ENCODE measurements around the gene CCN6. TPM values are rescaled to one million over a fixed set of nuclear protein-coding genes. Genes with fewer than 3 reads are reported as not detected.

CCN6 gene
- total RNA-seq, 4 donors from 2014 or later = 0.25 to 7.6 (median 1.0) TPM; not detected in 1

DNA sequence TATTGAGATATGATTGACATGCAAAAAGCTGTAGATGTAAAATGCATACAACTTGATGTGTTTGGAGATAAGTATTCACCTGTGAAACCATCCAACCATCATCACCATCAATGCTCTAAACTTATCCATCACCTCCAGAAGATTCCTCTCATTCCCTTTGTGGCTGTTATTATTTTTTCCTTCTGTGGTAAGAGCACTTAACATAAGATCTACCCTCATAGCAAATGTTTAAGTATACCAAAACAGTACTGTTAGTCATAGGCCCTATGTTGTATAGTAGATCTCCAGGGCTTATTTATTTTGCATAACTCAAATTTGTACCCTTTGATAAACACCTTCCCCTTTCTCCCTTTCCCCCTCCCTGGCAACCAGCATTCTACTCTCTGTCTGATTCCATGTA, 31.2 kb upstream of the CCN6 start:
- Histone ChIP-seq H3K9me3 (no peaks in the 10 kb centered on the region), H3K36me3 (no peaks in the 10 kb centered on the region), H3K27ac (no peak overlapping the region), H3K4me1 (peaks cover 27% of the 10 kb centered on the region), H3K4me3 (no peak overlapping the region), H3K27me3 (no peaks in the 10 kb centered on the region)
- DNase-seq (ENCODE audit: low spot score in 2 of 2) = no peak
- TF ChIP-seq POLR2A (IDR thresholded peaks at IDR 0.05) = no peak
- TF ChIP-seq, protein P1, sequence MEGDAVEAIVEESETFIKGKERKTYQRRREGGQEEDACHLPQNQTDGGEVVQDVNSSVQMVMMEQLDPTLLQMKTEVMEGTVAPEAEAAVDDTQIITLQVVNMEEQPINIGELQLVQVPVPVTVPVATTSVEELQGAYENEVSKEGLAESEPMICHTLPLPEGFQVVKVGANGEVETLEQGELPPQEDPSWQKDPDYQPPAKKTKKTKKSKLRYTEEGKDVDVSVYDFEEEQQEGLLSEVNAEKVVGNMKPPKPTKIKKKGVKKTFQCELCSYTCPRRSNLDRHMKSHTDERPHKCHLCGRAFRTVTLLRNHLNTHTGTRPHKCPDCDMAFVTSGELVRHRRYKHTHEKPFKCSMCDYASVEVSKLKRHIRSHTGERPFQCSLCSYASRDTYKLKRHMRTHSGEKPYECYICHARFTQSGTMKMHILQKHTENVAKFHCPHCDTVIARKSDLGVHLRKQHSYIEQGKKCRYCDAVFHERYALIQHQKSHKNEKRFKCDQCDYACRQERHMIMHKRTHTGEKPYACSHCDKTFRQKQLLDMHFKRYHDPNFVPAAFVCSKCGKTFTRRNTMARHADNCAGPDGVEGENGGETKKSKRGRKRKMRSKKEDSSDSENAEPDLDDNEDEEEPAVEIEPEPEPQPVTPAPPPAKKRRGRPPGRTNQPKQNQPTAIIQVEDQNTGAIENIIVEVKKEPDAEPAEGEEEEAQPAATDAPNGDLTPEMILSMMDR (IDR thresholded peaks at IDR 0.05) = no peak
- TF ChIP-seq POLR2AphosphoS5 (IDR thresholded peaks at IDR 0.05) = no peak
- TF ChIP-seq EP300 (IDR thresholded peaks at IDR 0.05) = no peak

DNA sequence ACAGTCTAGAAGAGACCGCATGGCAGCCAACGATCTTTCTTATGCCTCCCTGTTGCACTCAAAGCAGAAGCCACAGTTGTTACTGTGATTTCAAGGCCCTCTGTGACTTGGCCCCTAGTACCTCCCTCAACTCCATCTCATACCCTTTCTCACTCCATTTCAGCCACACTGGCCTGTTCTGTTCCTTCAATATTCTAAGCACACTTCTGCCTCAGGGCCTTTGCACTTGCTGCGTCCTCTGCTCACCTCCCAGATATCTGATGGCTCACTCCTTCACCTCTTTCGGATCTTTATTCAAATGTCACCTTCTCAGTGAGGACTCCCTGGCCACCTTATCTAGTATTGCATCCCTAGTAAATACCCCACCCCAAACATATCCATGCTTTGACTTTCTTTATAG, 29.4 kb upstream of the CCN6 start:
- no peak overlapping the region for H3K4me3 ChIP-seq
- TF ChIP-seq, protein P1 (IDR thresholded peaks at IDR 0.05) = no peak
- TF ChIP-seq POLR2AphosphoS5 (IDR thresholded peaks at IDR 0.05) (no peak), EP300 (IDR thresholded peaks at IDR 0.05) (no peak), POLR2A (IDR thresholded peaks at IDR 0.05) (no peak)
- WGBS = 97% methylated on average over 4 of the region's 4 CpGs
- H3K4me1 ChIP-seq = peaks cover 16% of the 10 kb centered on the region
- no peaks in the 10 kb centered on the region for H3K36me3 ChIP-seq
- H3K27ac ChIP-seq = no peak overlapping the region
- DNase-seq (ENCODE audit: low spot score in 2 of 2) = no peak
- H3K9me3 ChIP-seq = no peaks in the 10 kb centered on the region
- H3K27me3 ChIP-seq = no peaks in the 10 kb centered on the region

DNA sequence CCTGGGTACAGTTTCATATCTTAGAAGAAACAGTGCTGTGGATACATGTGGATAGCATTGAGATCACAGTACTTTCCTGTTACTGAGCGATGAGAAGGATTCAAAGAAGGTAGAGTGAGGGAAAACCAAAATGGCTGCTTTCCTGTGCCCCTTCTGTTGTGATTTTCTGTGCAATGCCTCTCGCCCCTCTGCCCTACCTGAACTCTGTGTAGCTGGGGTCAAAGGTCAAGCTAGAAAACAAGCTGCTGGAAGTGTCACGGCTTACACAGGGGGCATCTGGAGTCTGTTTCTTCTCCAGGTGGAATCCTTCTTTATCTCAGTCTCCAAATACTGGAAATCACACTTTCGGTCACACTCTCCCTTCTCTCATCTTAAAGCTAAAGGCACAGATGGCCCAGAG, 27.0 kb upstream of the CCN6 start:
- 96% methylated on average over 4 of the region's 4 CpGs for WGBS

DNA sequence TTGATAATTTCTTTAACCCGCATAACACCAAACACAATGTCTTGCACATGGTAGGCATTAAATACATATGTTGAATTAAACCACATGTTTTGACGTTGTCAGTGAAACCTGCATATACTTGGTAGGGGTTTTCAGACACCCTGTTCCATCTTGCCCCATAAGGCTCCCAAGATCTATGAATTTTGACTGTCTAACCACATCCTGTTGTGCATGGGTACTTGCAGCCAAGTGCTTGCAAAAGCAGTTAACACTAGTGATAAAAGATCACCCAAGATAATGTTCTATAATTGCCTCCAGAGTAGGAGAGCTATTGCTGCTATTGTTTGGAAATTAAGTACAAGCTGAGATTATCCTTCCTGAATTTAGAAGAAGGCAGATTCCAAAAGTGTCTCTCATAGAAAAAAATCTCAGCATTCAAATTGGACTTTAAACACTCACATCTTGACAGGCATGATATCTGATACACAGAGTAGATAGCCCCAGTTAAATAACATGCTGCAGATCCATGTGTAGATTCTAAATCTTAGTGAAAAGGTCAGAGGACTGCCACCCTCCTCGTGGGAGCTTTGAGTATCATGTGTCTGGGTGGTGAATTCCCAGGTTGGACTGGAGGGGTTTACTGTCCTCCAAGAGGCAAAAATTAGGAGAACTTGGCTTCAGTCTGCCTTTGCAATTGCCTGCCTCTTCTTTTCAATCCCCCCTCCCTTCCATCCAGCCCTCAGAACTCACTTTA, 25.8 kb upstream of the CCN6 start:
- TF ChIP-seq, protein P1 (IDR thresholded peaks at IDR 0.05) = no peak
- no peak for TF ChIP-seq EP300 (IDR thresholded peaks at IDR 0.05)
- no peak for TF ChIP-seq POLR2A (IDR thresholded peaks at IDR 0.05)
- TF ChIP-seq POLR2AphosphoS5 (IDR thresholded peaks at IDR 0.05) = no peak
- H3K27ac ChIP-seq = peak overlapping the region; percentile 62
- H3K4me1 ChIP-seq = peaks cover 33% of the 10 kb centered on the region
- DNase-seq (ENCODE audit: low spot score in 2 of 2) = no peak
- 55% methylated on average over 3 of the region's 3 CpGs for WGBS
- H3K9me3 ChIP-seq = no peaks in the 10 kb centered on the region
- no peaks in the 10 kb centered on the region for H3K27me3 ChIP-seq
- H3K36me3 ChIP-seq = no peaks in the 10 kb centered on the region
- no peak overlapping the region for H3K4me3 ChIP-seq

More for the DNA sequence above, 27.0 kb upstream of the CCN6 start:
- TF ChIP-seq EP300 (IDR thresholded peaks at IDR 0.05) = no peak
- TF ChIP-seq, protein P1 (IDR thresholded peaks at IDR 0.05) = no peak
- TF ChIP-seq POLR2AphosphoS5 (IDR thresholded peaks at IDR 0.05) = no peak
- no peak for TF ChIP-seq POLR2A (IDR thresholded peaks at IDR 0.05)
- Histone ChIP-seq H3K9me3 (no peaks in the 10 kb centered on the region), H3K36me3 (no peaks in the 10 kb centered on the region), H3K27ac (no peak overlapping the region), H3K4me3 (no peak overlapping the region), H3K27me3 (no peaks in the 10 kb centered on the region), H3K4me1 (peaks cover 33% of the 10 kb centered on the region)
- DNase-seq (ENCODE audit: low spot score in 2 of 2) = no peak

DNA sequence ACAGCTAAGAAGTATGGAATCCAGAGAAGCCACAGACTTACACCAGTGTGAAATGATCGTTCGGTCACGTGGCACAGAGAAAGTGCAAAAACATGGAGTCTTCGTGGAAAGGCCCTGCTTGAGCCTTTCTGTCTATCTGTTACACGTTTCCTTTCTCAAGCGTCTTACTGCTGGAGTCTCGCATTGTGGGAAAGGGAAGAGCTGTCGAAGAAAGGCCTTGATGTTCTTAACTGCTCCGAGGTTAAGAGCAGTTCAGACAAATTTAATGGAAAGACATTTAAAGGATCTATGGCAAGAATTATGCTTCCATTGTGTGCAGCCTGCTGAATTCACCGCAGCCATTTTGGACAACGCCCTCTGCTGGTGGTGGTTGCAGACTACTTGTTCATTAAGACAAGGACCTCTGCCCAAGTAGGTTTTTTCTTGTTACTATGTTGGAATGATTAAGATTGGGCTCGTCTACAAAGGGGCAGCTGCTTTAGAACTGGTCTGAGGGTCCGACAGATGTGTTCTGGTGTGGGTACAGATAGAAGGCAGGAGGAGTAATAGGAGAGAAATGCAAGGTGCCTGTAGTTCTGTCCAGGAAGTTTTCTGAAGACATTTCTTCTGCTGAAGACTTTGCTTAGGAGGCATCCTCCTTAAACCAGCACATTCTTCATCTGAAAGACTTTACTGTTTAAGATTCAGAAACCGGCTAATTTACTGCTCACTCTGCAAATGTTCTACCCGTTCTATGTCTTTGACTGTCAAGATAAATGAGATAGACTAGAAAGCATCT, 24.7 kb upstream of the CCN6 start:
- Histone ChIP-seq H3K36me3 (no peaks in the 10 kb centered on the region), H3K9me3 (no peaks in the 10 kb centered on the region), H3K27me3 (no peaks in the 10 kb centered on the region), H3K4me3 (no peak overlapping the region), H3K27ac (peak overlapping the region; percentile 62), H3K4me1 (peaks cover 41% of the 10 kb centered on the region)
- DNase-seq (ENCODE audit: low spot score in 2 of 2) = no peak
- 85% methylated on average over 15 of the region's 15 CpGs for WGBS
- no peak for TF ChIP-seq POLR2A (IDR thresholded peaks at IDR 0.05)
- TF ChIP-seq, protein P1 (IDR thresholded peaks at IDR 0.05) = peak in 1 of 2 donors; percentile 51
- TF ChIP-seq EP300 (IDR thresholded peaks at IDR 0.05) = no peak
- TF ChIP-seq POLR2AphosphoS5 (IDR thresholded peaks at IDR 0.05) = no peak

Measured in suprapubic skin (tissue), 4 donors.